Cerebellar nuclear complex (tissue), 1 donor: Measurements from ENCODE around the gene PITRM1.

Source experiments
- DNase-seq, 2 experiments: peaks; one replicate each; lab custom pipeline; 2025; lab: John Stamatoyannopoulos, UW

Gene PITRM1

GRCh38 chr10:3166496-3167290, 5.9 kb downstream of the PITRM1 start:
- no peak for DNase-seq

- no peak for DNase-seq
Observed at GRCh38 chr10:3165196-3165595, 7.4 kb downstream of the PITRM1 start.

GRCh38 chr10:3163879-3164278, 8.7 kb downstream of the PITRM1 start:
- DNase-seq, result no peak

- DNase-seq, result no peak
Observed at GRCh38 chr10:3162533-3162932, 10.0 kb downstream of the PITRM1 start.

GRCh38 chr10:3159152-3159551, 13.4 kb downstream of the PITRM1 start:
- DNase-seq, result no peak

- DNase-seq, result no peak
Observed at GRCh38 chr10:3154666-3155065, 17.9 kb downstream of the PITRM1 start.

- no peak for DNase-seq
Observed at GRCh38 chr10:3152566-3152935, 20.0 kb downstream of the PITRM1 start.

- no peak for DNase-seq
Observed at GRCh38 chr10:3151889-3152565, 20.6 kb downstream of the PITRM1 start.

GRCh38 chr10:3150961-3151360, 21.6 kb downstream of the PITRM1 start:
- no peak for DNase-seq

- DNase-seq, result no peak
Observed at GRCh38 chr10:3150366-3150765, 22.2 kb downstream of the PITRM1 start.

- DNase-seq, result no peak
Observed at GRCh38 chr10:3149918-3150317, 22.7 kb downstream of the PITRM1 start.

- DNase-seq, result no peak
Observed at GRCh38 chr10:3148994-3149393, 23.6 kb downstream of the PITRM1 start.

- DNase-seq, result no peak
Observed at GRCh38 chr10:3148041-3148440, 24.5 kb downstream of the PITRM1 start.

- DNase-seq, result no peak
Observed at GRCh38 chr10:3147117-3147820, 25.3 kb downstream of the PITRM1 start.

GRCh38 chr10:3146289-3146688, 26.3 kb downstream of the PITRM1 start:
- DNase-seq, result no peak

GRCh38 chr10:3145366-3145765, 27.2 kb downstream of the PITRM1 start:
- DNase-seq, result no peak

- no peak for DNase-seq
Observed at GRCh38 chr10:3143791-3144434, 28.7 kb downstream of the PITRM1 start.

GRCh38 chr10:3143366-3143765, 29.2 kb downstream of the PITRM1 start:
- no peak for DNase-seq

- DNase-seq, result no peak
Observed at GRCh38 chr10:3142146-3142875, 30.3 kb downstream of the PITRM1 start.

- no peak for DNase-seq
Observed at GRCh38 chr10:3141351-3142005, 31.1 kb downstream of the PITRM1 start.

GRCh38 chr10:3140280-3140679, 32.3 kb downstream of the PITRM1 start:
- DNase-seq, result no peak
